Measurements from ENCODE around the gene KLHL30.
"Not testable (repeated sequence)": the region's sequence is repeated elsewhere in the genome, so short reads cannot be mapped to it uniquely, and the experiment has no call there.

KLHL30 gene

GRCh38 chr2:238165288-238165921, 26.9 kb downstream of the KLHL30 start:
- no peak for DNase-seq

GRCh38 chr2:238166391-238167343, 28.2 kb downstream of the KLHL30 start:
- DNase-seq, result no peak

- DNase-seq, result no peak
These were observed 28.9 kb downstream of the KLHL30 start for GRCh38 chr2:238167344-238167715.

- DNase-seq, result no peak
These were observed 29.3 kb downstream of the KLHL30 start for GRCh38 chr2:238167761-238168160.

- no peak for DNase-seq
These were observed 30.0 kb downstream of the KLHL30 start for GRCh38 chr2:238168196-238169047.

- DNase-seq, result no peak
These were observed 30.7 kb downstream of the KLHL30 start for GRCh38 chr2:238169048-238169707.

GRCh38 chr2:238169708-238170251, 31.3 kb downstream of the KLHL30 start:
- DNase-seq, result peak; percentile 20

- DNase-seq, result no peak
These were observed 32.1 kb downstream of the KLHL30 start for GRCh38 chr2:238170386-238171071.

- not testable (repeated sequence) for DNase-seq
These were observed 32.6 kb downstream of the KLHL30 start for GRCh38 chr2:238171072-238171431.

GRCh38 chr2:238171575-238172187, 33.2 kb downstream of the KLHL30 start:
- no peak for DNase-seq

- no peak for DNase-seq
These were observed 34.0 kb downstream of the KLHL30 start for GRCh38 chr2:238172439-238172838.

- no peak for DNase-seq
These were observed 35.2 kb downstream of the KLHL30 start for GRCh38 chr2:238173692-238174091.

- DNase-seq, result no peak
These were observed 35.8 kb downstream of the KLHL30 start for GRCh38 chr2:238174291-238174690.

- no peak for DNase-seq
These were observed 36.2 kb downstream of the KLHL30 start for GRCh38 chr2:238174701-238175100.

- DNase-seq, result no peak
These were observed 38.1 kb downstream of the KLHL30 start for GRCh38 chr2:238176613-238177012.

GRCh38 chr2:238180554-238180953, 42.1 kb downstream of the KLHL30 start:
- no peak for DNase-seq

- no peak for DNase-seq
These were observed 43.9 kb downstream of the KLHL30 start for GRCh38 chr2:238182362-238182761.

- no peak for DNase-seq
These were observed 45.4 kb downstream of the KLHL30 start for GRCh38 chr2:238183821-238184220.

- no peak for DNase-seq
These were observed 49.4 kb downstream of the KLHL30 start for GRCh38 chr2:238187618-238188548.

GRCh38 chr2:238190445-238190844, 52.0 kb downstream of the KLHL30 start:
- no peak for DNase-seq
